HG02623 (cell line): ENCODE data around the gene ZNF19.
"Not testable (repeated sequence)": the region's sequence is repeated elsewhere in the genome, so short reads cannot be mapped to it uniquely, and the experiment has no call there.

Source experiments
- ATAC-seq: cut with Tn5 transposase; IDR thresholded peaks from one replicate; pipeline ENCODE4 v1.9.1; 2021; ENCODE audit warnings: moderate library complexity; ENCODE audit not compliant: unreplicated experiment

Gene ZNF19

GRCh38 chr16:71489122-71489521 lies at the start of gene ZNF19:
Gene ZNF19 (minus strand): TSS chr16:71489324. CDS start chr16:71482114, 7,210 bp downstream.
- no peak for ATAC-seq

- no peak for ATAC-seq
These were observed 48.5 kb upstream of the ZNF19 start for GRCh38 chr16:71537643-71538042.

DNA sequence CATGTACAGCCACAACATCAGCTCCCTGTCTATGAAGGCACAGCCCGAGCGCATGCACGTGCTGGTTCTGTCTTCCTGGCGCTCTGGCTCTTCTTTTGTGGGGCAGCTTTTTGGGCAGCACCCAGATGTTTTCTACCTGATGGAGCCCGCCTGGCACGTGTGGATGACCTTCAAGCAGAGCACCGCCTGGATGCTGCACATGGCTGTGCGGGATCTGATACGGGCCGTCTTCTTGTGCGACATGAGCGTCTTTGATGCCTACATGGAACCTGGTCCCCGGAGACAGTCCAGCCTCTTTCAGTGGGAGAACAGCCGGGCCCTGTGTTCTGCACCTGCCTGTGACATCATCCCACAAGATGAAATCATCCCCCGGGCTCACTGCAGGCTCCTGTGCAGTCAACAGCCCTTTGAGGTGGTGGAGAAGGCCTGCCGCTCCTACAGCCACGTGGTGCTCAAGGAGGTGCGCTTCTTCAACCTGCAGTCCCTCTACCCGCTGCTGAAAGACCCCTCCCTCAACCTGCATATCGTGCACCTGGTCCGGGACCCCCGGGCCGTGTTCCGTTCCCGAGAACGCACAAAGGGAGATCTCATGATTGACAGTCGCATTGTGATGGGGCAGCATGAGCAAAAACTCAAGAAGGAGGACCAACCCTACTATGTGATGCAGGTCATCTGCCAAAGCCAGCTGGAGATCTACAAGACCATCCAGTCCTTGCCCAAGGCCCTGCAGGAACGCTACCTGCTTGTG lies 47.8 kb upstream of the ZNF19 start:
- ATAC-seq = no peak

- no peak for ATAC-seq
These were observed 43.2 kb upstream of the ZNF19 start for GRCh38 chr16:71532366-71532765.

DNA sequence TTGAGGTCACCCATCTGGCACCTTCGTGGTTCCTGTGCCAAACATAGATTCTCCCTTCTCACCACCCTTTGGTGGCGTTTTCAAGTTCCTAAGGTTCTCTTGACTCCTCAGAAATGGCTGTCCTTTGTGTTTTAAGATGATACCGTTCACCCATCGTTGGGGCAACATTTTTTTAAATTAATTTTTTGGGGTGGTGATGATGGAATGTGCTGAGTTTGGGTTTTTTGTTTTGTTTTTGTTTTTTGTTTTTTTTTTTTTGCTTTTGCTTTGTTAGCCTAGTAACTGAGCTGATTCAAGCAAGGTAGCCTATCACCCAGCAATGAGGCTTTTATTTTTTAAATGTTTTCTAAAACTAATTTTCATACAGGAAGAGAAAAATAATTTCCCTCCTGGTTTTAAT lies 39.7 kb upstream of the ZNF19 start:
- no peak for ATAC-seq

- no peak for ATAC-seq
These were observed 39.1 kb upstream of the ZNF19 start for GRCh38 chr16:71528257-71528656.

DNA sequence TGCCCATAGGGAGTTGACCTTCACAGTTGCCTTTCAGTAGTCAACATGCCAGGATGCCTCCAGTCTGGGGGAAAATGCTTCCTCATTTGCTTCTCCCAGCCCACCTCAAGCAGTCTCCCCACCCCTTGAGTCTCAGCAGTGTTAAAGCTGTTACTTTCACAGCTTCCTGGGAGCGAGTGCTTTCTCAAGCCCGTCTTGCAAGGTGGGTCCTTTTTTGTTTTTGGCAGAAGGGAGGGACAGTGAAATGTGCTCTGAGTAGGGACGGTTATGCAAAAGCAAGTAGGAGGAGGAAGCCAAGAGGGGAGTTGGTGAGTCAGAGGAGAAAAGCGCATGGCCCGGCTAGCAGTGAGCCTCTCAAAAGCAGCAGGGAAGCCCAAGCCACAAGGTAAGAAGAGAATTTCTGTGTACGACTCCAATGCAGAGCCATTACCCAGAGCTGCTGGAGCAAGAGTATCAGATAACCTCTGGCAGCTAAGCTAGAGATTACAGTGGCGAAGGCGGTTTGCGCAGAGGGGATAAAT lies 37.0 kb upstream of the ZNF19 start, which contains the start of gene CHST4:
TSS of gene CHST4 (plus strand) at position 316 of the 521 bp plus-strand sequence. CDS start 10,252 bp downstream, outside the sequence.
- ATAC-seq = no peak

DNA sequence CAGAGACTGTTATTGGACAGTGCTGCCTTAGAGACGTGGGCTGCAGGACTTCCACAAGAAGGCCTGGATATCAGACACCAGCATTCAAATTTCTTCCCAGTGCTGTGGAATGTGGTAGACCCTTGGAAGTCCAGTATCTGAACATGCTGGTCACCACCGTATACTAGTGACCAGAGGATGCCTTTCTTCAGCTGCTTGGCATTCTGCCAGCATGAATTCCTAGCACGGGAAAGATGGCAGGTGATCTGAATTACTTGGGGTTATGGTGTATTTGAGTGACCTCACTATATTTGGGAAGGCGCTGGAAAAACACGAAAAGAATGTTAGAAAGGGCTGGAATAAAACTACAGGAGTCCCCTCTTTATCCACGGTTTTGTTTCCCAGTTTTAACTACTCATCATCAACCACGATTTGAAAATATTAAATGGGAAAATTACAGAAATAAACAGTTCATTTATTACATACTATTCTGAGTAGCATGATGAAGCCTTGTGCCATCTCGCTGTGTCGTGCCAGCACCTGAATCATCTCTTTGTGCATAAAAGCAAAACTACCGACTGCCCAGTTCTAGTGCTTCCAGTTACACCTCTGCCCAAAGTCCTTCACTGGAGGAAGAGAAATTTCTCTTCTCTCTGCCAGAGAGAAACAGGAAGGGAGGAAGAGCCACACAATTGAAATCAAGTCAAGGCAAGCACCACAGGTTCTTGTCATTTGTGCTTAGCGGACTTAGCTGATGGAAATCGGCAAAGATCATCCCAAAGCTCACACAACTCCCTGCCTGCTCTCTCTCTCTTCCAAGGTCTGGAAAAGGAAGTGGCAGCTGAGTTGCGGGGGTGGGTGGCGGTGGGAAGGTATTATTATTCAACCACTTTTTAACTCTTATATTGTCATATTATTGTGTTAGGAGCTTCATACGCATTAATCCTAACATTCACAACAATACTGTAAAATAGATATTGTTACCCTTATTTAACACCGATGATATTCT lies 35.7 kb upstream of the ZNF19 start:
- no peak for ATAC-seq

- ATAC-seq = no peak
These were observed 31.4 kb upstream of the ZNF19 start for GRCh38 chr16:71520550-71520949.

- no peak for ATAC-seq
These were observed 25.9 kb upstream of the ZNF19 start for GRCh38 chr16:71515026-71515425.

DNA sequence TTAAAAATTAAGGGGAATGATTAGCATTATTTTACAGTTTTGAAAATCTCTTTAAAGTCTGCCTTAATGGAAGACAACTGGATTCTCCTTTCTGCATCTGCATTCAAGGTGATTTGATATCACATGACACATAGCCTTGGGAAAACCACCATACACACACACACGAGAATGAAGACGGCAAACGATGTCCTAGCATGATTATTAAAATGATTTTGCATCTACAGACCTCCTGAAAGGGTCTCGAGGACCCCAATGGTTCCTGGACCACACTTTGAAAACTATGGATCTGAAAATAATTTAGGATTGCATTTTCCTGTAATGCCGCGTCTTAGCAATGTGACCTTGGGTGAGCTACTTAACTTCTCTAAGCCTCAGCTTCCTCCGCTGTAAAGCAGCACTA lies 25.4 kb upstream of the ZNF19 start:
- no peak for ATAC-seq

- no peak for ATAC-seq
These were observed 24.2 kb upstream of the ZNF19 start for GRCh38 chr16:71513302-71513701.

DNA sequence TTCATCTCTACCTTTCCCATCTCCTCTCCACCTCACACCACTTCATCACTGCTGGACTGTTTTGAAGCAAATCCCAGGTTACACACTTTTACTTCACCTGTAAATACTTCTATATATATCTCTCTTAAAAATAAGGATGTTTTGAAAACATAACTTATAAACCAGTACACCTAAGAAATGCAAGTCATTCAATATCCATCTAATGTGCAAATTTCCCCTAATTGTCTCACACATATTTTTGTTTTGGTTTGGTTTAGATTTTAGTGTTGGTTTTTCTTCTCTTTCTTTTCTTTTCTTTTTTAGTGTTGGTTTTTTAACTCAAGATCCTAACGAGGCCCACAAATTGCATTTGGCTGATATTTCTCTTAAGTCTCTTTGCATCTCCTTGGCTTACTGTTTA lies 17.9 kb upstream of the ZNF19 start:
- no peak for ATAC-seq

GRCh38 chr16:71504901-71505300 lies 15.8 kb upstream of the ZNF19 start:
- no peak for ATAC-seq

DNA sequence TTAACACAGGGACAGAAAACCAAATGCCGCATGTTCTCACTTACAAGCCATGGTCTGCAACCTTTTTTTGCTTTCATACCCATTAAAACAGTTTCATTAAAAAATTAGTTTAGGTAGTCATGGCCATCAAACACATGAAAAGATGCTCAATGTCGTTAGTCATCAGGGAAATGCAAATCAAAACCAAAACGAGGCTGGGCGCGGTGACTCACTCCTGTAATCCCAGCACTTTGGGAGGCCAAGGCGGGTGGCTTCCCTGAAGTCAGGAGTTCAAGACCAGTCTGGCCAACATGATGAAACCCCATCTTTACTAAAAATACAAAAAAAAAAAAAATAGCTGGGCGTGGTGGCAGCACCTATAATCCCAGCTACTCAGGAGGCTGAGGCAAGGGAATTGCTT lies 14.9 kb upstream of the ZNF19 start:
- ATAC-seq = not testable (repeated sequence)

DNA sequence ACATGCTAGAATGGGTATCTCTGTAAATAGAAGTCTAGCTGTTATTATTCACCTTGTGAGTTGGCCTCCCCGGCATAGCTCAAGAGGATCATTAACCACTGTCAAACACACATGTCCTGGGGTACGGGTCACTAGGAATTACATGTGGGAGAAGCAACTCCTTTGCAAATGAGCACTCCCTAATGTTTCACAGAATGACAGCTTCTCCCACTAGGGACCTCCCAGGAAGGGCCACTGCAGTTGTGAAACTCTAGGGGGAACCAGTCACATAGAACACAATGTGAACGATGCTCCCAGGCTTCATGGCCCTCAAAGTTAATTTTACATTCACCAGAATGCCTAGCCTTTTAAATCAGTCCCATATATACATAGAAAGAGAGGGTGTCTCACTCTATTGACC lies 12.4 kb upstream of the ZNF19 start:
- ATAC-seq = no peak

- no peak for ATAC-seq
These were observed 11.8 kb upstream of the ZNF19 start for GRCh38 chr16:71500964-71501363.

- ATAC-seq = no peak
These were observed 10.7 kb upstream of the ZNF19 start for GRCh38 chr16:71499775-71500364.

DNA sequence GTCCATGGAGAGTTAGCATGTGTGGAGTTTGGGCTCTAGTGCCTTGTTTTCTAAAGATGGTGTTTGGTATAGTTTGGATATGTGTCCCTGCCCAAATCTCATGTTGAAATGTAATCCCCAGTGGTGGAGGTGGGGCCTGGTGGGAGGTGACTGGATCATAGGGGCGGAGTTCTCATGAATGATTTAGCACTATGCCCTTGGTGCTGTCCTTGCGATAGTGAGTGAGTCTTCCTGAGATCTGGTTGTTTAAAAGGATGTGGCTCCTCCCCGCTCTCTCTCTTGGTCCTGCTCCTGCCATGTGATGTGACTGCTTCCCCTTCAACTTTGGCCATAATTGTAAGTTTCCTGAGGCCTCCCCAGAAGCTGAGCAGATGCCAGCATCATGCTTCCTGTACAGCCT lies 8.9 kb upstream of the ZNF19 start:
- ATAC-seq = no peak

- no peak for ATAC-seq
These were observed 4.1 kb upstream of the ZNF19 start for GRCh38 chr16:71493213-71493612.

GRCh38 chr16:71492786-71493185 lies 3.7 kb upstream of the ZNF19 start:
- no peak for ATAC-seq
